ENCODE data around the gene DDX27. TPM values are rescaled to one million over a fixed set of nuclear protein-coding genes. Genes with fewer than 3 reads are reported as not detected.

The DDX27 gene
- total RNA-seq, 1 experiment from 2014 or later: 54.8 TPM

DNA sequence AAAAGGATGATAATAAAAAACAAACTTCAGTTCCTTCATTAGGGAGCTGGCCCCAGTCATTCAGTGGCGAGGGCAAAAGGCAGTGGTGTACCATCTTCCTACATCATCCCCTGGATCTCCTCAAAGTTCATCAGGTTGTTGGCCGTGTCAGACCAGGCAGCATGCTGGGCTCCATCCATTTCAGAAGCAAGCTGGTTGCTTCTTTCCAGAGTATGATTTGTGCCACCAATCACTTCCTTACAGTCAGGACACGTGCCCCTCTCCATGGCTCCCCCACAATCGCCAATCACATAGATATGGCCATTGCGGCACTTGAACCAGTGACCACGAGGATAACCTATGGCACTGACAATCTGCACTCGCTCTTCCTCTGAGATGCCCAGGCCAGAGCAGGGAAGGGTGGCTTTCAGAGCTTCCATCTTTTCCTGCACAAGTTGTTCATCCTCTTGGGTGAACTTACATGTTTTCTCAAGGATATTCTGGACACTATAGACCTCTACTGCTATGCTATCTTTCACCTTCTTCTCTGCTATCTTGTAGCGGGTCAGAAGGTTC lies 28.0 kb downstream of the DDX27 start (continued):
- TF ChIP-seq, protein P1, sequence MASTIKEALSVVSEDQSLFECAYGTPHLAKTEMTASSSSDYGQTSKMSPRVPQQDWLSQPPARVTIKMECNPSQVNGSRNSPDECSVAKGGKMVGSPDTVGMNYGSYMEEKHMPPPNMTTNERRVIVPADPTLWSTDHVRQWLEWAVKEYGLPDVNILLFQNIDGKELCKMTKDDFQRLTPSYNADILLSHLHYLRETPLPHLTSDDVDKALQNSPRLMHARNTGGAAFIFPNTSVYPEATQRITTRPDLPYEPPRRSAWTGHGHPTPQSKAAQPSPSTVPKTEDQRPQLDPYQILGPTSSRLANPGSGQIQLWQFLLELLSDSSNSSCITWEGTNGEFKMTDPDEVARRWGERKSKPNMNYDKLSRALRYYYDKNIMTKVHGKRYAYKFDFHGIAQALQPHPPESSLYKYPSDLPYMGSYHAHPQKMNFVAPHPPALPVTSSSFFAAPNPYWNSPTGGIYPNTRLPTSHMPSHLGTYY (CRISPR knock-in tag; IDR thresholded peaks at IDR 0.05): no peak
- TF ChIP-seq KAT7 (CRISPR knock-in tag; IDR thresholded peaks at IDR 0.05; ENCODE audit: borderline replicate concordance) (no peak), ATF1 (CRISPR knock-in tag; IDR thresholded peaks at IDR 0.05) (no peak), TCF7 (CRISPR knock-in tag; IDR thresholded peaks at IDR 0.05; ENCODE audit: low read depth) (no peak)

DNA sequence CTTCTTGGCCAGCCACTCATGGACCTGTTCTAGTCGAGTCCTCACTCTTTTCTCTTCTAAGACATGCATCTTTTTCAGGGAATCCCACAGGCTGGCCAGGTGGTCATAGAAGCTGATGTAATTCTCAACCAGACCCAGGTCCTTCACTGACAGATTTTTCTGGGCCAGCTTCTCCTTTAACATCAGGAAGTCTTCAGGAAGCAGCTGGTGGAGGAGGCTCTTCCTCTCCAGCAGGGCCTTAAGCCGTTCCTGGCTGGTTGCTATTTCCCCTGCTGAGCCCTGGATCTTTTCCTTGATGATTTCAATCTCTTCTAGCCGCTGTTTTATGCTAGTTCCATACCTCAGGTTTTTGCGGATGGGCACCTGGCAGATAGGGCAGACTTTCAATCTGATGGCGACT lies 28.6 kb downstream of the DDX27 start:
- peaks cover 55% of the 10 kb centered on the region for H3K36me3 Mint-ChIP-seq
- H3K4me1 Mint-ChIP-seq: no peaks in the 10 kb centered on the region
- no peak for DNase-seq (ENCODE audit: low spot score)
- CTCF ChIA-PET: interaction anchor here (1.1 to 2.7 kb wide), 2 partner anchors 70 to 237 kb away, joined by 3 to 7 read pairs; no protein-coding TSS in a partner anchor
- TF ChIP-seq FOXJ3 (CRISPR knock-in tag; IDR thresholded peaks at IDR 0.05; ENCODE audit: borderline replicate concordance): no peak
- no peak for TF ChIP-seq NFE2L1 (CRISPR knock-in tag; IDR thresholded peaks at IDR 0.05)
- no peak for TF ChIP-seq RELA (CRISPR knock-in tag; IDR thresholded peaks at IDR 0.05; ENCODE audit: borderline replicate concordance)
- TF ChIP-seq, protein P2, sequence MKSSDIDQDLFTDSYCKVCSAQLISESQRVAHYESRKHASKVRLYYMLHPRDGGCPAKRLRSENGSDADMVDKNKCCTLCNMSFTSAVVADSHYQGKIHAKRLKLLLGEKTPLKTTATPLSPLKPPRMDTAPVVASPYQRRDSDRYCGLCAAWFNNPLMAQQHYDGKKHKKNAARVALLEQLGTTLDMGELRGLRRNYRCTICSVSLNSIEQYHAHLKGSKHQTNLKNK (CRISPR knock-in tag; IDR thresholded peaks at IDR 0.05): no peak
- no peak for TF ChIP-seq GABPB1 (CRISPR knock-in tag; IDR thresholded peaks at IDR 0.05)
- TF ChIP-seq, protein P3, sequence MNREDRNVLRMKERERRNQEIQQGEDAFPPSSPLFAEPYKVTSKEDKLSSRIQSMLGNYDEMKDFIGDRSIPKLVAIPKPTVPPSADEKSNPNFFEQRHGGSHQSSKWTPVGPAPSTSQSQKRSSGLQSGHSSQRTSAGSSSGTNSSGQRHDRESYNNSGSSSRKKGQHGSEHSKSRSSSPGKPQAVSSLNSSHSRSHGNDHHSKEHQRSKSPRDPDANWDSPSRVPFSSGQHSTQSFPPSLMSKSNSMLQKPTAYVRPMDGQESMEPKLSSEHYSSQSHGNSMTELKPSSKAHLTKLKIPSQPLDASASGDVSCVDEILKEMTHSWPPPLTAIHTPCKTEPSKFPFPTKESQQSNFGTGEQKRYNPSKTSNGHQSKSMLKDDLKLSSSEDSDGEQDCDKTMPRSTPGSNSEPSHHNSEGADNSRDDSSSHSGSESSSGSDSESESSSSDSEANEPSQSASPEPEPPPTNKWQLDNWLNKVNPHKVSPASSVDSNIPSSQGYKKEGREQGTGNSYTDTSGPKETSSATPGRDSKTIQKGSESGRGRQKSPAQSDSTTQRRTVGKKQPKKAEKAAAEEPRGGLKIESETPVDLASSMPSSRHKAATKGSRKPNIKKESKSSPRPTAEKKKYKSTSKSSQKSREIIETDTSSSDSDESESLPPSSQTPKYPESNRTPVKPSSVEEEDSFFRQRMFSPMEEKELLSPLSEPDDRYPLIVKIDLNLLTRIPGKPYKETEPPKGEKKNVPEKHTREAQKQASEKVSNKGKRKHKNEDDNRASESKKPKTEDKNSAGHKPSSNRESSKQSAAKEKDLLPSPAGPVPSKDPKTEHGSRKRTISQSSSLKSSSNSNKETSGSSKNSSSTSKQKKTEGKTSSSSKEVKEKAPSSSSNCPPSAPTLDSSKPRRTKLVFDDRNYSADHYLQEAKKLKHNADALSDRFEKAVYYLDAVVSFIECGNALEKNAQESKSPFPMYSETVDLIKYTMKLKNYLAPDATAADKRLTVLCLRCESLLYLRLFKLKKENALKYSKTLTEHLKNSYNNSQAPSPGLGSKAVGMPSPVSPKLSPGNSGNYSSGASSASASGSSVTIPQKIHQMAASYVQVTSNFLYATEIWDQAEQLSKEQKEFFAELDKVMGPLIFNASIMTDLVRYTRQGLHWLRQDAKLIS (CRISPR knock-in tag; IDR thresholded peaks at IDR 0.05; ENCODE audit: borderline replicate concordance): no peak
- TF ChIP-seq, protein P4, sequence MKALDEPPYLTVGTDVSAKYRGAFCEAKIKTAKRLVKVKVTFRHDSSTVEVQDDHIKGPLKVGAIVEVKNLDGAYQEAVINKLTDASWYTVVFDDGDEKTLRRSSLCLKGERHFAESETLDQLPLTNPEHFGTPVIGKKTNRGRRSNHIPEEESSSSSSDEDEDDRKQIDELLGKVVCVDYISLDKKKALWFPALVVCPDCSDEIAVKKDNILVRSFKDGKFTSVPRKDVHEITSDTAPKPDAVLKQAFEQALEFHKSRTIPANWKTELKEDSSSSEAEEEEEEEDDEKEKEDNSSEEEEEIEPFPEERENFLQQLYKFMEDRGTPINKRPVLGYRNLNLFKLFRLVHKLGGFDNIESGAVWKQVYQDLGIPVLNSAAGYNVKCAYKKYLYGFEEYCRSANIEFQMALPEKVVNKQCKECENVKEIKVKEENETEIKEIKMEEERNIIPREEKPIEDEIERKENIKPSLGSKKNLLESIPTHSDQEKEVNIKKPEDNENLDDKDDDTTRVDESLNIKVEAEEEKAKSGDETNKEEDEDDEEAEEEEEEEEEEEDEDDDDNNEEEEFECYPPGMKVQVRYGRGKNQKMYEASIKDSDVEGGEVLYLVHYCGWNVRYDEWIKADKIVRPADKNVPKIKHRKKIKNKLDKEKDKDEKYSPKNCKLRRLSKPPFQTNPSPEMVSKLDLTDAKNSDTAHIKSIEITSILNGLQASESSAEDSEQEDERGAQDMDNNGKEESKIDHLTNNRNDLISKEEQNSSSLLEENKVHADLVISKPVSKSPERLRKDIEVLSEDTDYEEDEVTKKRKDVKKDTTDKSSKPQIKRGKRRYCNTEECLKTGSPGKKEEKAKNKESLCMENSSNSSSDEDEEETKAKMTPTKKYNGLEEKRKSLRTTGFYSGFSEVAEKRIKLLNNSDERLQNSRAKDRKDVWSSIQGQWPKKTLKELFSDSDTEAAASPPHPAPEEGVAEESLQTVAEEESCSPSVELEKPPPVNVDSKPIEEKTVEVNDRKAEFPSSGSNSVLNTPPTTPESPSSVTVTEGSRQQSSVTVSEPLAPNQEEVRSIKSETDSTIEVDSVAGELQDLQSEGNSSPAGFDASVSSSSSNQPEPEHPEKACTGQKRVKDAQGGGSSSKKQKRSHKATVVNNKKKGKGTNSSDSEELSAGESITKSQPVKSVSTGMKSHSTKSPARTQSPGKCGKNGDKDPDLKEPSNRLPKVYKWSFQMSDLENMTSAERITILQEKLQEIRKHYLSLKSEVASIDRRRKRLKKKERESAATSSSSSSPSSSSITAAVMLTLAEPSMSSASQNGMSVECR (CRISPR knock-in tag; IDR thresholded peaks at IDR 0.05; ENCODE audit: borderline replicate concordance): no peak
- no peak for TF ChIP-seq NR2C2 (CRISPR knock-in tag; IDR thresholded peaks at IDR 0.05)
- TF ChIP-seq ZNF138 (CRISPR knock-in tag; conservative IDR thresholded peaks at IDR 0.05): no peak
- TF ChIP-seq ATF1 (CRISPR knock-in tag; IDR thresholded peaks at IDR 0.05): no peak
- TF ChIP-seq, protein P5, sequence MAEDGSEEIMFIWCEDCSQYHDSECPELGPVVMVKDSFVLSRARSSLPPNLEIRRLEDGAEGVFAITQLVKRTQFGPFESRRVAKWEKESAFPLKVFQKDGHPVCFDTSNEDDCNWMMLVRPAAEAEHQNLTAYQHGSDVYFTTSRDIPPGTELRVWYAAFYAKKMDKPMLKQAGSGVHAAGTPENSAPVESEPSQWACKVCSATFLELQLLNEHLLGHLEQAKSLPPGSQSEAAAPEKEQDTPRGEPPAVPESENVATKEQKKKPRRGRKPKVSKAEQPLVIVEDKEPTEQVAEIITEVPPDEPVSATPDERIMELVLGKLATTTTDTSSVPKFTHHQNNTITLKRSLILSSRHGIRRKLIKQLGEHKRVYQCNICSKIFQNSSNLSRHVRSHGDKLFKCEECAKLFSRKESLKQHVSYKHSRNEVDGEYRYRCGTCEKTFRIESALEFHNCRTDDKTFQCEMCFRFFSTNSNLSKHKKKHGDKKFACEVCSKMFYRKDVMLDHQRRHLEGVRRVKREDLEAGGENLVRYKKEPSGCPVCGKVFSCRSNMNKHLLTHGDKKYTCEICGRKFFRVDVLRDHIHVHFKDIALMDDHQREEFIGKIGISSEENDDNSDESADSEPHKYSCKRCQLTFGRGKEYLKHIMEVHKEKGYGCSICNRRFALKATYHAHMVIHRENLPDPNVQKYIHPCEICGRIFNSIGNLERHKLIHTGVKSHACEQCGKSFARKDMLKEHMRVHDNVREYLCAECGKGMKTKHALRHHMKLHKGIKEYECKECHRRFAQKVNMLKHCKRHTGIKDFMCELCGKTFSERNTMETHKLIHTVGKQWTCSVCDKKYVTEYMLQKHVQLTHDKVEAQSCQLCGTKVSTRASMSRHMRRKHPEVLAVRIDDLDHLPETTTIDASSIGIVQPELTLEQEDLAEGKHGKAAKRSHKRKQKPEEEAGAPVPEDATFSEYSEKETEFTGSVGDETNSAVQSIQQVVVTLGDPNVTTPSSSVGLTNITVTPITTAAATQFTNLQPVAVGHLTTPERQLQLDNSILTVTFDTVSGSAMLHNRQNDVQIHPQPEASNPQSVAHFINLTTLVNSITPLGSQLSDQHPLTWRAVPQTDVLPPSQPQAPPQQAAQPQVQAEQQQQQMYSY (CRISPR knock-in tag; IDR thresholded peaks at IDR 0.05): no peak
- no peak for TF ChIP-seq MYBL2 (CRISPR knock-in tag; IDR thresholded peaks at IDR 0.05)
- no peak for TF ChIP-seq CREB1 (CRISPR knock-in tag; IDR thresholded peaks at IDR 0.05)
- TF ChIP-seq ZNF416 (CRISPR knock-in tag; IDR thresholded peaks at IDR 0.05): no peak
- H3K9me3 Mint-ChIP-seq: no peaks in the 10 kb centered on the region
- no peak for ATAC-seq
- H3K27me3 Mint-ChIP-seq (ENCODE audit: low read depth): no peaks in the 10 kb centered on the region
- H3K4me3 Mint-ChIP-seq: no peak overlapping the region
- POLR2A ChIA-PET: interaction anchor here (0.7 kb wide), 1 partner anchor 25 kb away, joined by 3 read pairs; no protein-coding TSS in a partner anchor
- peak overlapping the region; percentile 76; the same call in 1 of the 2 replicates for H3K27ac Mint-ChIP-seq
